ENCODE results near the gene TAF3. TPM values are rescaled to one million over a fixed set of nuclear protein-coding genes. Genes with fewer than 3 reads are reported as not detected.

Gene TAF3
- total RNA-seq, 1 donor from 2014 or later: 4.6 TPM

- no peaks in the 10 kb centered on the region for H3K27me3 Mint-ChIP-seq (ENCODE audit: insufficient read depth, low read depth)
- Histone ChIP-seq H4K20me1 (ENCODE audit: low read depth) (no peaks in the 10 kb centered on the region), H3K4me3 (no peak overlapping the region), H3K27ac (no peak overlapping the region), H3K36me3 (peaks cover 5% of the 10 kb centered on the region), H3K79me2 (ENCODE audit: low read depth) (no peaks in the 10 kb centered on the region), H3K9me3 (ENCODE audit: low read depth) (no peaks in the 10 kb centered on the region), H3K27me3 (no peaks in the 10 kb centered on the region), H3K4me1 (no peaks in the 10 kb centered on the region), H3K4me2 (no peak overlapping the region), H3F3A (ENCODE audit: low read depth) (peaks cover 4% of the 10 kb centered on the region), H2AFZ (replicated peaks) (no peak overlapping the region), H3K9ac (no peak overlapping the region)
- no peak for TF ChIP-seq EZH2phosphoT487 (IDR thresholded peaks at IDR 0.05)
- TF ChIP-seq CTCF (IDR thresholded peaks at IDR 0.05): no peak
- no peak for TF ChIP-seq EZH2 (IDR thresholded peaks at IDR 0.05)
- no peak for DNase-seq (ENCODE audit: low spot score)
- H3K9me3 Mint-ChIP-seq: no peaks in the 10 kb centered on the region
- H3K4me3 Mint-ChIP-seq: no peak overlapping the region
- H3K4me1 Mint-ChIP-seq: no peaks in the 10 kb centered on the region
- peaks cover 29% of the 10 kb centered on the region for H3K36me3 Mint-ChIP-seq
- H3K27ac Mint-ChIP-seq: no peak overlapping the region
Measured at GRCh38 chr10:7804741-7805140, 13.6 kb upstream of the TAF3 start.

- Histone ChIP-seq H3K36me3 (no peaks in the 10 kb centered on the region), H3K9me3 (ENCODE audit: low read depth) (no peaks in the 10 kb centered on the region), H2AFZ (replicated peaks) (no peak overlapping the region), H3K27me3 (no peaks in the 10 kb centered on the region), H3K27ac (no peak overlapping the region), H3F3A (ENCODE audit: low read depth) (peaks cover 4% of the 10 kb centered on the region), H3K4me2 (no peak overlapping the region), H3K9ac (no peak overlapping the region), H3K79me2 (ENCODE audit: low read depth) (no peaks in the 10 kb centered on the region), H3K4me3 (no peak overlapping the region), H4K20me1 (ENCODE audit: low read depth) (no peaks in the 10 kb centered on the region), H3K4me1 (no peaks in the 10 kb centered on the region)
- H3K4me3 Mint-ChIP-seq: no peak overlapping the region
- no peaks in the 10 kb centered on the region for H3K9me3 Mint-ChIP-seq
- H3K4me1 Mint-ChIP-seq: no peaks in the 10 kb centered on the region
- no peak overlapping the region for H3K27ac Mint-ChIP-seq
- H3K36me3 Mint-ChIP-seq: peaks cover 16% of the 10 kb centered on the region
- DNase-seq (ENCODE audit: low spot score): no peak
- no peak for TF ChIP-seq CTCF (IDR thresholded peaks at IDR 0.05)
- H3K27me3 Mint-ChIP-seq (ENCODE audit: insufficient read depth, low read depth): no peaks in the 10 kb centered on the region
Measured at GRCh38 chr10:7808686-7809267, 9.5 kb upstream of the TAF3 start.

GRCh38 chr10:7810443-7810842, 7.9 kb upstream of the TAF3 start:
- H3K4me1 ChIP-seq: no peaks in the 10 kb centered on the region
- H2AFZ ChIP-seq (replicated peaks): no peak overlapping the region
- Mint-ChIP-seq H3K36me3 (peaks cover 5% of the 10 kb centered on the region), H3K9me3 (no peaks in the 10 kb centered on the region), H3K4me1 (no peaks in the 10 kb centered on the region), H3K27ac (peak overlapping the region; percentile 3), H3K27me3 (ENCODE audit: insufficient read depth, low read depth) (no peaks in the 10 kb centered on the region), H3K4me3 (no peak overlapping the region)
- peaks cover 4% of the 10 kb centered on the region for H3F3A ChIP-seq (ENCODE audit: low read depth)
- no peak overlapping the region for H3K4me3 ChIP-seq
- H3K27ac ChIP-seq: no peak overlapping the region
- no peak overlapping the region for H3K9ac ChIP-seq
- no peak for DNase-seq (ENCODE audit: low spot score)
- no peaks in the 10 kb centered on the region for H3K79me2 ChIP-seq (ENCODE audit: low read depth)
- H4K20me1 ChIP-seq (ENCODE audit: low read depth): no peaks in the 10 kb centered on the region
- TF ChIP-seq EZH2 (IDR thresholded peaks at IDR 0.05) (no peak), EZH2phosphoT487 (IDR thresholded peaks at IDR 0.05) (no peak), CTCF (IDR thresholded peaks at IDR 0.05) (no peak)
- H3K4me2 ChIP-seq: no peak overlapping the region
- H3K36me3 ChIP-seq: no peaks in the 10 kb centered on the region
- H3K27me3 ChIP-seq: no peaks in the 10 kb centered on the region
- no peaks in the 10 kb centered on the region for H3K9me3 ChIP-seq (ENCODE audit: low read depth)

Measured in neural progenitor cell (in vitro differentiated cells).